Type B pancreatic cell (in vitro differentiated cells): Measurements from ENCODE around the gene TMC1. TPM values are rescaled to one million over a fixed set of nuclear protein-coding genes. Genes with fewer than 3 reads are reported as not detected.

Experiments used
- DNase-seq: peaks from one replicate; pipeline ENCODE4 v3.0.0; 2021; ENCODE audit warnings: mixed read lengths; ENCODE audit not compliant: unreplicated experiment; ENCODE audit errors: extremely low spot score
- H3K27ac Mint-ChIP-seq: 2 replicates; pipeline ENCODE4 v1.8.0; 2021; ENCODE audit warnings: mild to moderate bottlenecking, mixed read lengths
- H3K27me3 Mint-ChIP-seq: 2 replicates; pipeline ENCODE4 v1.8.0; 2021; ENCODE audit warnings: mixed read lengths
- H3K36me3 Mint-ChIP-seq: 2 replicates; pipeline ENCODE4 v1.8.0; 2021; ENCODE audit warnings: mixed read lengths
- H3K4me1 Mint-ChIP-seq: one replicate; pipeline ENCODE4 v1.8.0; 2021; ENCODE audit warnings: mixed read lengths; ENCODE audit not compliant: unreplicated experiment
- H3K4me3 Mint-ChIP-seq: 2 replicates; pipeline ENCODE4 v1.8.0; 2021; ENCODE audit warnings: mild to moderate bottlenecking, mixed read lengths
- H3K9me3 Mint-ChIP-seq: 2 replicates; pipeline ENCODE4 v1.8.0; 2021; ENCODE audit warnings: mixed read lengths
- total RNA-seq: library from RNA; stranded (reverse); gene quantifications from 2 replicates; pipeline ENCODE4 v1.2.1, GENCODE V29; 2021; ENCODE audit warnings: low replicate concordance
- TF ChIP-seq, protein P1 (sequence below): fragments of 200-600 bp; sonication (generic); conservative IDR thresholded peaks from 2 replicates; pipeline ENCODE4 v1.5.0; 2021; ENCODE audit warnings: antibody characterized with exemption, mild to moderate bottlenecking

Gene TMC1
- total RNA-seq, 1 donor from 2014 or later: not detected

DNA sequence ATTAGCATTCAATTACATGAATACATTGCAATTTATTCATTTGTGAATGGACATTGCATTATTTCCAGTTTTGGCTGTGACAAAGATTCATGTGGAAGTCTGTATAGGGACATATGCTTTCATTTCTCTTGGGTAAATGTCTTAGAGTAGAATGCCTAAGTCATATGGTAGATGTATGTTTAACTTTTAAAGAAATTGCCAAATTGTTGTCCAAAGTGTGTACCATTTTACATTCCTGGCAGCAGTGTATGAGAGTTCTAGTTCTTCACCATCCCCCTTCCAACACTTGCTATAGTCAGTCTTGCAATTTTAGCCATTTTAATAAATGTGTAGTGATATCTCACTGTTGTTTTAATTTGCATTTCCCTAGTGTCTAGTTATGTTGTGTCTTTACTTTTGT is 122.2 kb downstream of the TMC1 start:
- Mint-ChIP-seq H3K4me3 (no peak overlapping the region), H3K27ac (no peak overlapping the region), H3K36me3 (no peaks in the 10 kb centered on the region), H3K4me1 (peaks cover under 1% of the 10 kb centered on the region), H3K27me3 (peaks cover 14% of the 10 kb centered on the region), H3K9me3 (no peaks in the 10 kb centered on the region)
- DNase-seq: no peak
- TF ChIP-seq, protein P1, sequence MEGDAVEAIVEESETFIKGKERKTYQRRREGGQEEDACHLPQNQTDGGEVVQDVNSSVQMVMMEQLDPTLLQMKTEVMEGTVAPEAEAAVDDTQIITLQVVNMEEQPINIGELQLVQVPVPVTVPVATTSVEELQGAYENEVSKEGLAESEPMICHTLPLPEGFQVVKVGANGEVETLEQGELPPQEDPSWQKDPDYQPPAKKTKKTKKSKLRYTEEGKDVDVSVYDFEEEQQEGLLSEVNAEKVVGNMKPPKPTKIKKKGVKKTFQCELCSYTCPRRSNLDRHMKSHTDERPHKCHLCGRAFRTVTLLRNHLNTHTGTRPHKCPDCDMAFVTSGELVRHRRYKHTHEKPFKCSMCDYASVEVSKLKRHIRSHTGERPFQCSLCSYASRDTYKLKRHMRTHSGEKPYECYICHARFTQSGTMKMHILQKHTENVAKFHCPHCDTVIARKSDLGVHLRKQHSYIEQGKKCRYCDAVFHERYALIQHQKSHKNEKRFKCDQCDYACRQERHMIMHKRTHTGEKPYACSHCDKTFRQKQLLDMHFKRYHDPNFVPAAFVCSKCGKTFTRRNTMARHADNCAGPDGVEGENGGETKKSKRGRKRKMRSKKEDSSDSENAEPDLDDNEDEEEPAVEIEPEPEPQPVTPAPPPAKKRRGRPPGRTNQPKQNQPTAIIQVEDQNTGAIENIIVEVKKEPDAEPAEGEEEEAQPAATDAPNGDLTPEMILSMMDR: no peak

DNA sequence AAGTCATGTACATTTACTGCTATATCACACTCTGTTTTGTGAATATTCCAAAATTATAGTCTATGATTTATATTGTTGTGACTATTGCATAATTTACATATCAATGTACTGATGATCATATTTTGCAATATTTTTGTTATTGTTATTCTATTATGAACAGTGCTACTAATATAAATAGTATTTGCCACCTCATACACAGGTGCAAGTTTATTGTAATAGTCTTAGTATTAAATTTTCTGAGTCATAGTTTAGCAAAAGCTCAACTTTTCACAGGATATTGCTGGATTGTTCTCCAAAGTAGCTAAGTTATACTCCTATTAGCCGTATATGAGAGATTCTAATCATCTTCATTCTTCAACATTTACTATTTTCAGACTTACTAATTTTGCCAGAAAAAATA is 124.7 kb downstream of the TMC1 start:
- H3K27ac Mint-ChIP-seq: no peak overlapping the region
- H3K4me3 Mint-ChIP-seq: no peak overlapping the region
- TF ChIP-seq, protein P1: no peak
- no peak for DNase-seq
- peaks cover 10% of the 10 kb centered on the region for H3K4me1 Mint-ChIP-seq
- H3K27me3 Mint-ChIP-seq: peaks cover 22% of the 10 kb centered on the region
- no peaks in the 10 kb centered on the region for H3K36me3 Mint-ChIP-seq
- no peaks in the 10 kb centered on the region for H3K9me3 Mint-ChIP-seq

DNA sequence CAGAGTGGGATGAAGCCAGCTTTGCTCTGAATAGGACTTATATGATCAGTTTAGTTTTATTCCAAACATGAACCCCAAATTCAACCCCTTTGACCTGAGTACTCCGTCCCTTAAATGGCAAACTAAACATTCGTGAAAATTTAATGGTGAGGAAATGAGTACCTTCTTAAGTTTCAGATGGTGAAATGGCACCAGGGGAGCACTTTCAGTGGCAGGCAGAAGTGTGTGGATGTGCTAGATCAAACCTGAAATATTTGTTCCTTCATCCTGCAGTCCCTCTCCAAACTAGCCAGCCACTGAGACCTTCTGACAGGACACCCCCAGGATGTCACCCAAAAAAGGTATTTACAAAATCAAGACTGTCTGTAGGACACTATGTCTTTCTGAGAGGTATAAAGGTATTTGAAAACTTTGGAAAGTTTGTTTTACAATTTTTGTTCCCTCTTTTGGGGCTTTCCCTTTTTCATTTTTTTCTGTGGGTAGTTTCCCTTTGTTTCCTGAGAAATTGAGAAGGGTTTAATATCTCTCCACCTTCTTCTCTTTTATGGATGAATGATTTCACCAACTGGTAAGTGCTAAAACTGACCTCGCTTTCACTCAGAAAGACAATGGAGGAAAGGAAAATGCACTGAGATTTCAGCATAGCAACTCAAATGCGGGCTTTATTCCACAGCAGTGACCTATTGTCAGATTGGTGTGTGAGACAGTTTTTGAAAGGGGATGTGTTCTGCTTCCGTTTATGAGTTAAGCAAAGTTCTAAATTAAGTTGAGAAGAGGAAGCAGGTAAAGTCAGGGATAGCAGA is 127.1 kb downstream of the TMC1 start:
- H3K27ac Mint-ChIP-seq: no peak overlapping the region
- no peak for DNase-seq
- peaks cover 24% of the 10 kb centered on the region for H3K27me3 Mint-ChIP-seq

DNA sequence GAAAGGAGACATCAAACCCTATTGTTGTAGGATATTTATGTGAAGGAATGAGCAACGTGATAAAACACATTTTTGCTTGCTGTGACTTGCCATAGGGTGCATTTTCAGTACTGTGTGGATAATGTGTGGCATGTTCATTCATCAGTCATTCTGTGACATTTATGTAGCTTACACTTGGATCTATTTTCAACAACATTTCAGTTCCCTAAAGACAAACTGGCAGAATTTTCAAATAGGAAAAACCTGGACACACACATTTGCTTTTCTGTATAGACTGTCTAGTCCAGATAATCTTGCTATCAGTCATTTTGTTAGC is 127.7 kb downstream of the TMC1 start:
- DNase-seq: no peak
- Mint-ChIP-seq H3K27ac (no peak overlapping the region), H3K4me3 (no peak overlapping the region), H3K36me3 (no peaks in the 10 kb centered on the region), H3K27me3 (peaks cover 26% of the 10 kb centered on the region), H3K9me3 (no peaks in the 10 kb centered on the region), H3K4me1 (peaks cover 10% of the 10 kb centered on the region)
- TF ChIP-seq, protein P1: no peak

More for the DNA sequence above, 127.1 kb downstream of the TMC1 start:
- no peaks in the 10 kb centered on the region for H3K36me3 Mint-ChIP-seq
- H3K4me1 Mint-ChIP-seq: peaks cover 10% of the 10 kb centered on the region
- H3K9me3 Mint-ChIP-seq: no peaks in the 10 kb centered on the region
- no peak overlapping the region for H3K4me3 Mint-ChIP-seq
- TF ChIP-seq, protein P1: no peak

DNA sequence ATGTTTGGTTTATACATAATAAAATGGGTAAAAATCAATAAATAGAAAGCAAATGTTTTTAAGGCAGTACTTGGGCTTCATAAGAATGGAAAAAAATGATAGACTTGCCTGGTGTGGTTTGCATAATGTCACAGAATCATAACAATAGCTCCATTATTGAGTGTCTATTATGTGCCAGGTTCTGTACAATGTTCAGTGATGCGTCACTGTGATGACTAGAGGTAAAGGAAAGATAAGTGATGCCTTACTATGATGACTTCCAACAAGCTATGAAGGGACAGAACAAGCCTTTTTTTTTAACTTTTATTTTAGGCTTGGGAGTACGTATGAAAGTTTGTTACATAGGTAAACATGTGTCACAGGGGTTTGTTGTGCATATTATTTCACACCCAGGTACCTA is 128.8 kb downstream of the TMC1 start:
- Mint-ChIP-seq H3K4me3 (no peak overlapping the region), H3K27ac (no peak overlapping the region), H3K36me3 (no peaks in the 10 kb centered on the region), H3K27me3 (peaks cover 30% of the 10 kb centered on the region), H3K9me3 (no peaks in the 10 kb centered on the region), H3K4me1 (peaks cover 10% of the 10 kb centered on the region)
- TF ChIP-seq, protein P1: no peak
- no peak for DNase-seq
